ENCODE measurements around the gene IFT74.

IFT74 gene

DNA sequence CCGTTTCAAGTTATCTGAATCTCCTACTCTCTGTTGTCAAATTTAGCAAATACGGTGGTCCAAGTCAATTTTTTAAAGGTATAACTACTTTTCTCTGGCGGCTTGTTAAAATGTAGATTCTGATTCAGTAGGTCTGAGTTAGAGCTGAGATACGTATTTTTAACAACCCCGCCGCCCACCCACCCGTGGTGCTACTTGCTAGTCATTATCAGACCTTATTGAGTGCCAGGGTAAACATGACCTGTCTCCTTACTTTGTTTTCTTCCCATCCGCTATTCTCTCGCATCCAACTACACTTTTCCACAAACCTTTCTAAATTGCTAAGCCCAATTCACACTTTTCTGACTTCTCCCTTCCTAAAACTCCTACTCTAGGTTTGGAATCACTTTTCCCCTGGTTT, 8.5 kb upstream of the IFT74 start:
- peak overlapping the region; percentile 78 for H3K9ac ChIP-seq (ENCODE audit: low read length)
- H3K4me3 ChIP-seq (ENCODE audit: low read length) = peak overlapping the region; percentile 66
- H3K36me3 ChIP-seq (ENCODE audit: control insufficient read depth, insufficient read depth, low read length) = no peaks in the 10 kb centered on the region
- peaks cover 4% of the 10 kb centered on the region for H3K4me1 ChIP-seq (ENCODE audit: control insufficient read depth, insufficient read depth, low read length)
- H3K27me3 ChIP-seq (ENCODE audit: control insufficient read depth, insufficient read depth, low read length) = no peaks in the 10 kb centered on the region
- H3K9me3 ChIP-seq (ENCODE audit: control insufficient read depth, low read length) = no peaks in the 10 kb centered on the region

DNA sequence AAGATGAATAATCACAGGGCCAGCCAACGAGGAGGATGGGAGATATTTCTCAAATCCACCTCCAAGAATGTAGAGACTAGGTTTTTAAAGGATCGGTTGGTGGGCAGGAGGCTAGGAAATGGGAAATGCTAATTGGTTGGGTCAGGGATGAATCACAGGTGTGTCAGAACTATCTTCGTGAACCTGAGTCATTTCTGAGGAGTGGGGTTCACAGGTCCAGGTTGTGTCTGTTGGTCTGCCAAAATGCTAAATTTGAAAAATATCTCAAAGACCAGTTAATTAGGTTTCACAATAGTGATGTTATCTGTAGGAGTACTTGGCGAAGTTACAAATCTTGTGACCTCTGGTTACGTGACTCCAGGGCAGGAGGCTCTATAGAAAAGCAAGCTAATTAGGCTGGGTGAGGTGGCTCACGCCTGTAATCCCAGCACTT, 6.6 kb upstream of the IFT74 start:
- no peaks in the 10 kb centered on the region for H3K9me3 ChIP-seq (ENCODE audit: control insufficient read depth, low read length)
- H3K4me1 ChIP-seq (ENCODE audit: control insufficient read depth, insufficient read depth, low read length) = peaks cover 4% of the 10 kb centered on the region
- H3K36me3 ChIP-seq (ENCODE audit: control insufficient read depth, insufficient read depth, low read length) = no peaks in the 10 kb centered on the region
- no peak overlapping the region for H3K4me3 ChIP-seq (ENCODE audit: low read length)
- no peaks in the 10 kb centered on the region for H3K27me3 ChIP-seq (ENCODE audit: control insufficient read depth, insufficient read depth, low read length)
- H3K9ac ChIP-seq (ENCODE audit: low read length) = no peak overlapping the region

DNA sequence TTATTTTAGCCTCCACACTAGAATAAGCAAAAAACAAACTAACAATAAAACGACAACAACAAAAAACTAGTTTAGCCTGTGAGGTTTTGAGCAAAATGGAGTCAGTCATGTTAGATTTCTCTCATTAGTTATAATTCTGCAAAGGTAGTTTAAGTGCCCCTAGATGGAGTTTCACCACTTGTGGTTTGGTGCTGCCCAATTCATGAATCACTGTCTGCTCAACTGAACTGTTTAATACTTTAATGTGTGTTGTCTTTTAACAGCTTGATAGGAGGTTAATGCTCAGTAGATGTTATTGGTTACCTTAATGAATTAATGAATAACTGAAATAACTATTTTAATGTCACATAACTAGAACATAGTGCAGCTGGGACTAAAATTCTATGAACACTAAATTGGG, 5.7 kb upstream of the IFT74 start:
- Histone ChIP-seq H3K4me1 (ENCODE audit: control insufficient read depth, insufficient read depth, low read length) (peaks cover 9% of the 10 kb centered on the region), H3K4me3 (ENCODE audit: low read length) (no peak overlapping the region), H3K27me3 (ENCODE audit: control insufficient read depth, insufficient read depth, low read length) (no peaks in the 10 kb centered on the region), H3K9me3 (ENCODE audit: control insufficient read depth, low read length) (no peaks in the 10 kb centered on the region), H3K9ac (ENCODE audit: low read length) (no peak overlapping the region), H3K36me3 (ENCODE audit: control insufficient read depth, insufficient read depth, low read length) (no peaks in the 10 kb centered on the region)

DNA sequence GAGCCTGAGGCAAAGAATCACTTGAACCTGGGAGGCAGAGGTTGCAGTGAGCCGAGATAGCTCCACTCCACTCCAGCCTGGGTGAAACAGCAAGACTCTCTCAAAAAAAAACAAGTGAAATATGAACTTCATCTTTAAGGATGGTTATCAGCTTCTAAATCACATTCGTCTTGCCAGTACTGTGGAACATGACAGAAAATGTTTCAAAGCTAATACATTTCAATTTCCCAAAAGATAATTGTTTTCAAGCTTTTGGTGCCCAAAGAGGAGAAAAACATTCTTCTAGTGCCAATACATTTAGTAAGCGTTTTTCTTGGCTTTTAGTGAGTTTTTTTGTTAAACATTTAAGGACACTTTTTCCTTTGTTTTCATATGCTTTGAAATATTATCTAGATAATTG, 4.4 kb upstream of the IFT74 start:
- Histone ChIP-seq H3K4me3 (ENCODE audit: low read length) (no peak overlapping the region), H3K9ac (ENCODE audit: low read length) (no peak overlapping the region), H3K4me1 (ENCODE audit: control insufficient read depth, insufficient read depth, low read length) (peaks cover 9% of the 10 kb centered on the region), H3K36me3 (ENCODE audit: control insufficient read depth, insufficient read depth, low read length) (no peaks in the 10 kb centered on the region), H3K9me3 (ENCODE audit: control insufficient read depth, low read length) (no peaks in the 10 kb centered on the region), H3K27me3 (ENCODE audit: control insufficient read depth, insufficient read depth, low read length) (no peaks in the 10 kb centered on the region)

DNA sequence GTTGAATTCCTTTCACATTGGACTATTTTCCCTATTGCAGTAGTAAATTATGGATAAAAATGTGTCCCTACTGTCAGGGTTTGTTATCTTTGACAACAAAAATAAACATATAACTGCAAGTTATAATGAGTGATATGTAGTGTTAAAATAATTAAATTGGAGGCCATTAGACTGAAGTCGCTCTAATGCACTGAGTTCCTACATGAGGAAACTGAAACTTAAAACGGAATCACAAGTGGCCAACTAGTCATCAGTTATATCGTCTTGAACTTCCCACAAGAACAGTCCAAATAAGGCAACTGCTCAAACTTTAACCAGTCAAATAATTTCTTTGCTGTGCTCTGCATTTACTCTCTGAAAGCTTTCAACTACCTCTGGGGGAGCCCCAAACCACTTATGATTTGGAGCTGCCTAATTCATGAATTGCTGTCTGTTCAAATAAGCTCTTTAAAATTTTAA, 2.1 kb upstream of the IFT74 start:
- H3K4me1 ChIP-seq (ENCODE audit: control insufficient read depth, insufficient read depth, low read length) = peaks cover 9% of the 10 kb centered on the region
- H3K9ac ChIP-seq (ENCODE audit: low read length) = no peak overlapping the region
- H3K27me3 ChIP-seq (ENCODE audit: control insufficient read depth, insufficient read depth, low read length) = no peaks in the 10 kb centered on the region
- no peaks in the 10 kb centered on the region for H3K36me3 ChIP-seq (ENCODE audit: control insufficient read depth, insufficient read depth, low read length)
- H3K9me3 ChIP-seq (ENCODE audit: control insufficient read depth, low read length) = no peaks in the 10 kb centered on the region
- H3K4me3 ChIP-seq (ENCODE audit: low read length) = no peak overlapping the region

DNA sequence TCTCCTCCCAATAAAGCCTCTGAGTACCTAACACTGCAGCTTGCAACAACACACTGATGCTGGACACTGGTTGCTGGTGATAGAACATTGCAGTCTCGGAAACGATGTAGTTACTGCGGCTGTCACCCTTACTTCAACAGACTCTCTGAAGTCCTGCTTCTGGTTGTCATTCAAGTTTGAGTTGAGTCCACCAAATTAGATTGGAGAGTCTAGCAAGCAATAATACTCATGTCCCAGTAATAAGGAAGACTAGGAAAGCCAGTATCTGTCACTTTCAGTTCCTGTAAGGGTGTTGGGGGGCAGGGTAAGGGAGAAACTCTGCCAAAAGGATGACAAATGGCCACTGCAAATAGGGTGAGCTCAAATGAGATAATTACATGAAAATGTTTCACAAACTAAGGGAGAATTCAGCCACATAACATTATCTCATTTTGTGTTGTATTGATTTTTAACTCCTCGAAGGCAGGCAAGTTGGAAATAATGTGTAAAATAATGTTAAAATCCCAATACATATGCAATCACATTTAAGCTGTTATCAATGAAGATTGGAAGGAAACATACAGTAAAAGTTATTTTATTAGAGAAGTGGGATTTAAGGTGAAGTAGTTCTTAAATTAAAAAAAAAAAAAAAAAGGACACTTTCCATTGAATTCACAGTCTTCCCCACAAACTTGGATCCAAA, 849 bp upstream of the IFT74 start:
- Histone ChIP-seq H3K4me3 (ENCODE audit: low read length) (peak overlapping the region; percentile 79), H3K9ac (ENCODE audit: low read length) (peak overlapping the region; percentile 88), H3K36me3 (ENCODE audit: control insufficient read depth, insufficient read depth, low read length) (no peaks in the 10 kb centered on the region), H3K27me3 (ENCODE audit: control insufficient read depth, insufficient read depth, low read length) (no peaks in the 10 kb centered on the region), H3K4me1 (ENCODE audit: control insufficient read depth, insufficient read depth, low read length) (peaks cover 9% of the 10 kb centered on the region), H3K9me3 (ENCODE audit: control insufficient read depth, low read length) (no peaks in the 10 kb centered on the region)

DNA sequence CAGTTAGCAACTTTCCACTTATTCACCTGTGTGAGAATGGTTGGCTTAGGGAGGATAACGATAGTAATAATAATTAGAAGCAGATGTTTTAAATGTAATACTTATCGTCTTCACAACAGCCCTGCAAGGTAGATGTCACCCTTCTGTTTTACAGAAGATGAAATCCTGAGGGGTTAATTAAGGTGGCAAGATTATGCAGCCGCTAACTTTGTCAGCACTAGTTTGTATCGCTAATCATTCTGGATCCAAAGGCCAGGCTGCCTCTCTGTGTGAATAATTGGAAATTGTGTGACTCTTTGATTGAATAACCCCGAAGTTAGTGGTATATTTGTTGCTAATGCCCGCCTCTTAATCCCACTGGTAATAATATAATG, 635 bp downstream of the IFT74 start:
- no peaks in the 10 kb centered on the region for H3K9me3 ChIP-seq (ENCODE audit: control insufficient read depth, low read length)
- H3K9ac ChIP-seq (ENCODE audit: low read length) = peak overlapping the region; percentile 88
- H3K4me1 ChIP-seq (ENCODE audit: control insufficient read depth, insufficient read depth, low read length) = peaks cover 9% of the 10 kb centered on the region
- H3K27me3 ChIP-seq (ENCODE audit: control insufficient read depth, insufficient read depth, low read length) = no peaks in the 10 kb centered on the region
- peak overlapping the region; percentile 79 for H3K4me3 ChIP-seq (ENCODE audit: low read length)
- no peaks in the 10 kb centered on the region for H3K36me3 ChIP-seq (ENCODE audit: control insufficient read depth, insufficient read depth, low read length)

DNA sequence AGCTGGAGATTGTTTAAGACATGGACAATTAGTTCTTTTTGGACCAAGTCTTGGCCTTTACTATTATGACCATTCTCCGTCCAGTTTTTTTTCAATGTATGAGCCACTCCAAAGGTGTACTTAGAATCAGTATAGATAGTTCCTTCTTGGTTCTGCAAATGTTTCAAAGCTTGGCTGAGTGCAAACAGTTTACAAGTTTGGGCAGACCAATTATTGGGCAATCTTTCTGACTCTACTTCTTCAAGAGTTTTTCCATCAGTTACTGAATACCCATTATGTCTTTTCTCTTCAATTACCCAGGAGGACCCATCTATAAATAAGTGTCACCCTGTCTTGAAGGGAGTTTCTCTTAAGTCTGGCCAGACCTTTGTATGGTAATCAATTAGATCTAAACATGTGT, 15.5 kb downstream of the IFT74 start:
- no peaks in the 10 kb centered on the region for H3K4me1 ChIP-seq (ENCODE audit: control insufficient read depth, insufficient read depth, low read length)
- H3K9me3 ChIP-seq (ENCODE audit: control insufficient read depth, low read length) = no peaks in the 10 kb centered on the region
- H3K9ac ChIP-seq (ENCODE audit: low read length) = no peak overlapping the region
- H3K27me3 ChIP-seq (ENCODE audit: control insufficient read depth, insufficient read depth, low read length) = no peaks in the 10 kb centered on the region
- H3K36me3 ChIP-seq (ENCODE audit: control insufficient read depth, insufficient read depth, low read length) = no peaks in the 10 kb centered on the region
- H3K4me3 ChIP-seq (ENCODE audit: low read length) = no peak overlapping the region

DNA sequence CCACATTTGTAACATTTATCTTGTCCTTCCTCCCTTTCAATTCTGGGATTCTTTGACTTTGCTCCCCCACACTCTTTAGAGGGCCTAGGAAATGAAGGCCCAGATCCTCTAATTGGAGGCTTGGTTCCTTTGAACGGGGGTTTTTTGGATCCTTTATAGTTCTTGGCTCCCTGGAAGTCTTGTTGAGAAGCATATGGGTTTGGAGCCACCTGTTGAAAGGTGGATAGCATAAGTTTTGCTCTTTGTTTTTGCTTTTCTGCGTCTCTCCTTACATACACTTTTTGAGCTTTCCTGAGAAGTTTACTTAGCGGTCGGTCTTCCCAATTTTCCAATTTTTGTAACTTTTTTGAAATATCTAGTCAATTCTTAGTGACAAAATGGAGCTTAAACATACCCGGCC, 17.8 kb downstream of the IFT74 start:
- Histone ChIP-seq H3K27me3 (ENCODE audit: control insufficient read depth, insufficient read depth, low read length) (no peaks in the 10 kb centered on the region), H3K36me3 (ENCODE audit: control insufficient read depth, insufficient read depth, low read length) (no peaks in the 10 kb centered on the region), H3K4me1 (ENCODE audit: control insufficient read depth, insufficient read depth, low read length) (no peaks in the 10 kb centered on the region), H3K9ac (ENCODE audit: low read length) (no peak overlapping the region), H3K4me3 (ENCODE audit: low read length) (no peak overlapping the region), H3K9me3 (ENCODE audit: control insufficient read depth, low read length) (no peaks in the 10 kb centered on the region)

DNA sequence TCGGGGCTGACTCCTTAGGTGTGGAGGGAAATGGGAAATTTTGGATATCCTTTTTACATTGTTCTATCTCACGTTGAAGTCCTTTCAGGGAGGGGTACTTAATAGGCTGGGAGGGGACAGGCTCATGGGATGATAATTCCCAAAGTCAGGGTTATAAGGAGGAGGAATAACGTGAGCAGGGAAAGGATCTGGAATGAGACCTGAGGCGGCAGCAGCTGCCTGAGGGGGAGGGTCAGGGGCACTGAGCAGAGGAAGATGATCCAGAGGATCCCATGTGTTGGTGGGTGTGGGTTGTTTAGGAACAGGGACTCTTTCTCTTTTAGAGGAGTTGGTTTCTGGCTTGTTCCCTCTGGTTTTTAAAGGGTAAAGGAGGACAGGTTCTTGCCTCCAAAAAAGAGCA, 18.7 kb downstream of the IFT74 start:
- Histone ChIP-seq H3K36me3 (ENCODE audit: control insufficient read depth, insufficient read depth, low read length) (no peaks in the 10 kb centered on the region), H3K9me3 (ENCODE audit: control insufficient read depth, low read length) (no peaks in the 10 kb centered on the region), H3K4me3 (ENCODE audit: low read length) (no peak overlapping the region), H3K27me3 (ENCODE audit: control insufficient read depth, insufficient read depth, low read length) (no peaks in the 10 kb centered on the region), H3K4me1 (ENCODE audit: control insufficient read depth, insufficient read depth, low read length) (no peaks in the 10 kb centered on the region), H3K9ac (ENCODE audit: low read length) (no peak overlapping the region)

DNA sequence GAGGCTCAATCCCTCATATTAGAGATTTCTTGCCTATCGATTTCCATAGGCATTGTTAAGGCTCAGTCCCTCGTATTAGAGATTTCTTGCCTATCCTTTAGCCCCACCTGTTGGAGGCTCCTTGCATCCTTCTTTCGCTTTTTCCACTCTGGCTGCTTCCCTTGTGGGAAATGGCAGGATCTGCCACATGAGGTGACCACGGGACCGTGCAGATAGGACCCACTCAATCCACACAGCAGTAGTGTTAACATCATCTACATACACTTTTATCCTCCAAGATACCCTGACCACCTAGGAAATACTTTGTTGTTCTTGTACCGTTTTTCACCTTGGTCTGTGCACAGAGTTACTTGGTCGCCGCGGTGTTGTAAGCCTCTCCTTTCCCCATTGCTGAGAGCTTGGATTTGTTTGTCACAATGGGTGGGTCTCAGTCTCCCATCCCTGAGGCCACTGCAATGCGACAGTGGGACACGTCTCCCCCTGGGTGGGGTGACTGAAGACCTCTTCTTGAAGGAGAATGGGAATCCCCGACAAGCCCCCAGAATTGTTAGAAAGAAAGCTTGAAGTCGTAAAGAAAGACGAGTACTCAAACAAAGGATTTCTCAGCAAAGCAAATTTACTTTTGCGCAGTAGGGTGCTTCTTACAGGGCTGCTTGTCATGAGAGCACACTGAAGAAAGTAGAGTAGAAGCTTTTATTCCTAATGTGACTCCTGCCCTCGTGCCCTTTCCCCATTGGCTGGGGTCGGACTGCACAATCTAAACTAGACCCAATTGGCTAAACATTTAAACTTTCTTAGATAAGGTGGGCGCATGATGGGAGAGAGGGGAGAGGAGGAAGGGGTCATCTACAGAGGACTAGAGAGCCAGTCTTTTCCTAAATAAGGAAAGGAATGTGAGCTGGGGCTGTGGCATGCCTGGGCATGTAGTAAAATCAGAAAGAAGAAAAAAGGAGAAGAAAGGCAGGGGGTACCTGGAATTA, 19.8 kb downstream of the IFT74 start:
- H3K36me3 ChIP-seq (ENCODE audit: control insufficient read depth, insufficient read depth, low read length) = no peaks in the 10 kb centered on the region
- no peaks in the 10 kb centered on the region for H3K9me3 ChIP-seq (ENCODE audit: control insufficient read depth, low read length)
- H3K4me3 ChIP-seq (ENCODE audit: low read length) = no peak overlapping the region
- H3K27me3 ChIP-seq (ENCODE audit: control insufficient read depth, insufficient read depth, low read length) = no peaks in the 10 kb centered on the region
- no peaks in the 10 kb centered on the region for H3K4me1 ChIP-seq (ENCODE audit: control insufficient read depth, insufficient read depth, low read length)
- no peak overlapping the region for H3K9ac ChIP-seq (ENCODE audit: low read length)

DNA sequence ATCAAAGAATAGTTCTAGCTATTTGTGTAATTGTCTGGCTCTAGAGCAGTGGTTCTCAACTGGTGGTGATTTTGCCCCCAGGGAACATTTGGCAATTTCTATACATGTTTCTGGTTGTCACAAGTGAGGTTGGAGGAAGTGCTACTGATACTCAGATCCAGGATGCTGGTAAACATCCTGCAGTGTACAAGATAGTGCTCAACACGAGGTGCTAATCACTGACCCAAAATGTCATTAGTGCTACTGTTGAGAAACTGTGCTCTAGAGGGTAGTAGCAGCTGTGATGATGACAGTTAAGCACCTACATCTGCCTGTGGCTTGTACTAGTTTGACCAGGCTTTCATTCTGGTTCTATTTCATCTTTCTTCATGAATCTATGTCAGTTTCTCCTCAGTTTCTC, 27.1 kb downstream of the IFT74 start:
- no peaks in the 10 kb centered on the region for H3K27me3 ChIP-seq (ENCODE audit: control insufficient read depth, insufficient read depth, low read length)
- H3K36me3 ChIP-seq (ENCODE audit: control insufficient read depth, insufficient read depth, low read length) = no peaks in the 10 kb centered on the region
- H3K4me3 ChIP-seq (ENCODE audit: low read length) = no peak overlapping the region
- H3K4me1 ChIP-seq (ENCODE audit: control insufficient read depth, insufficient read depth, low read length) = no peaks in the 10 kb centered on the region
- H3K9ac ChIP-seq (ENCODE audit: low read length) = no peak overlapping the region
- no peaks in the 10 kb centered on the region for H3K9me3 ChIP-seq (ENCODE audit: control insufficient read depth, low read length)
